ENCODE results near the gene EPB41L4A. TPM values are rescaled to one million over a fixed set of nuclear protein-coding genes. Genes with fewer than 3 reads are reported as not detected.

The EPB41L4A gene
- total RNA-seq, 1 donor from 2014 or later, result 48.5 TPM

- DNase-seq, result no peak
These were observed 65.4 kb downstream of the EPB41L4A start for GRCh38 chr5:112353678-112354077.

GRCh38 chr5:112351225-112351624, 67.9 kb downstream of the EPB41L4A start:
- no peak for DNase-seq

- no peak for DNase-seq
These were observed 68.5 kb downstream of the EPB41L4A start for GRCh38 chr5:112350626-112351025.

GRCh38 chr5:112349371-112349770, 69.7 kb downstream of the EPB41L4A start:
- no peak for DNase-seq

- DNase-seq, result no peak
These were observed 70.2 kb downstream of the EPB41L4A start for GRCh38 chr5:112348915-112349314.

GRCh38 chr5:112348387-112348786, 70.7 kb downstream of the EPB41L4A start:
- no peak for DNase-seq

- no peak for DNase-seq
These were observed 72.5 kb downstream of the EPB41L4A start for GRCh38 chr5:112346411-112347044.

- DNase-seq, result no peak
These were observed 74.5 kb downstream of the EPB41L4A start for GRCh38 chr5:112344540-112344939.

- DNase-seq, result no peak
These were observed 76.7 kb downstream of the EPB41L4A start for GRCh38 chr5:112342389-112342788.

- no peak for DNase-seq
These were observed 79.3 kb downstream of the EPB41L4A start for GRCh38 chr5:112339761-112340160.

- peak; percentile 92 for DNase-seq
These were observed 80.3 kb downstream of the EPB41L4A start for GRCh38 chr5:112338681-112339337.

- peak; percentile 43 for DNase-seq
These were observed 85.7 kb downstream of the EPB41L4A start for GRCh38 chr5:112333331-112333781.

- DNase-seq, result peak; percentile 47
These were observed 87.2 kb downstream of the EPB41L4A start for GRCh38 chr5:112331892-112332291.

GRCh38 chr5:112329419-112330090, 89.5 kb downstream of the EPB41L4A start:
- peak; percentile 42 for DNase-seq

- DNase-seq, result no peak
These were observed 95.9 kb downstream of the EPB41L4A start for GRCh38 chr5:112323166-112323565.

GRCh38 chr5:112320408-112320807, 98.7 kb downstream of the EPB41L4A start:
- no peak for DNase-seq

GRCh38 chr5:112318346-112318745, 100.7 kb downstream of the EPB41L4A start:
- no peak for DNase-seq

GRCh38 chr5:112317866-112318265, 101.2 kb downstream of the EPB41L4A start:
- DNase-seq, result no peak

GRCh38 chr5:112316731-112317130, 102.3 kb downstream of the EPB41L4A start:
- no peak for DNase-seq

- no peak for DNase-seq
These were observed 103.1 kb downstream of the EPB41L4A start for GRCh38 chr5:112316006-112316405.

- DNase-seq, result no peak
These were observed 106.5 kb downstream of the EPB41L4A start for GRCh38 chr5:112312295-112313275.

GRCh38 chr5:112310746-112311145, 108.3 kb downstream of the EPB41L4A start:
- no peak for DNase-seq

- no peak for DNase-seq
These were observed 110.5 kb downstream of the EPB41L4A start for GRCh38 chr5:112308608-112309007.

All from dermis blood vessel endothelial cell (primary cell).